Measurements from ENCODE around the gene FMNL3.

Gene FMNL3

GRCh38 chr12:49655595-49656236, 51.5 kb downstream of the FMNL3 start:
- no peak for TF ChIP-seq CTCF (IDR thresholded peaks at IDR 0.05; ENCODE audit: low read depth, low read length)
- H3K4me3 ChIP-seq (ENCODE audit: low read depth, low read length), result no peak overlapping the region
- DNase-seq (ENCODE audit: low read depth, low spot score), result no peak
- in situ Hi-C loops (cut with HindIII; ENCODE audit: low sequenced_read_pairs), result no loop called here

GRCh38 chr12:49654715-49655114, 52.5 kb downstream of the FMNL3 start:
- in situ Hi-C loops (cut with HindIII; ENCODE audit: low sequenced_read_pairs), result no loop called here
- H3K4me3 ChIP-seq (ENCODE audit: low read depth, low read length), result no peak overlapping the region
- TF ChIP-seq CTCF (IDR thresholded peaks at IDR 0.05; ENCODE audit: low read depth, low read length), result no peak
- no peak for DNase-seq (ENCODE audit: low read depth, low spot score)

- no peak for DNase-seq (ENCODE audit: low read depth, low spot score)
- no peak overlapping the region for H3K4me3 ChIP-seq (ENCODE audit: low read depth, low read length)
- TF ChIP-seq CTCF (IDR thresholded peaks at IDR 0.05; ENCODE audit: low read depth, low read length), result no peak
- in situ Hi-C loops (cut with HindIII; ENCODE audit: low sequenced_read_pairs), result no loop called here
These were observed 54.2 kb downstream of the FMNL3 start for GRCh38 chr12:49652921-49653520.

- no peak for DNase-seq (ENCODE audit: low read depth, low spot score)
- TF ChIP-seq CTCF (IDR thresholded peaks at IDR 0.05; ENCODE audit: low read depth, low read length), result no peak
- in situ Hi-C loops (cut with HindIII; ENCODE audit: low sequenced_read_pairs), result no loop called here
- no peak overlapping the region for H3K4me3 ChIP-seq (ENCODE audit: low read depth, low read length)
These were observed 55.4 kb downstream of the FMNL3 start for GRCh38 chr12:49651855-49652254.

GRCh38 chr12:49649892-49650291, 57.3 kb downstream of the FMNL3 start:
- no peak overlapping the region for H3K4me3 ChIP-seq (ENCODE audit: low read depth, low read length)
- in situ Hi-C loops (cut with HindIII; ENCODE audit: low sequenced_read_pairs), result no loop called here
- DNase-seq (ENCODE audit: low read depth, low spot score), result no peak
- no peak for TF ChIP-seq CTCF (IDR thresholded peaks at IDR 0.05; ENCODE audit: low read depth, low read length)

- no peak for DNase-seq (ENCODE audit: low read depth, low spot score)
- in situ Hi-C loops (cut with HindIII; ENCODE audit: low sequenced_read_pairs), result no loop called here
- H3K4me3 ChIP-seq (ENCODE audit: low read depth, low read length), result no peak overlapping the region
- TF ChIP-seq CTCF (IDR thresholded peaks at IDR 0.05; ENCODE audit: low read depth, low read length), result no peak
These were observed 57.8 kb downstream of the FMNL3 start for GRCh38 chr12:49649445-49649844.
